SJCRH30 (cell line): ENCODE results near the gene SYCP2. TPM values are rescaled to one million over a fixed set of nuclear protein-coding genes. Genes with fewer than 3 reads are reported as not detected.
A peak's percentile ranks its signal among the peaks of the same experiment; 100 is the strongest.

Experiments
- DNase-seq, 2 experiments: peaks; one replicate each; pipeline ENCODE4 v3.0.0-alpha.2; 2015 to 2020
- H3K27ac ChIP-seq: fragments of 250-450 bp; sonication (Bioruptor Pico); 2 replicates; pipeline ENCODE4 v1.5.1; 2020; ENCODE audit warnings: mild to moderate bottlenecking, moderate library complexity
- H3K27me3 ChIP-seq: fragments of 250-450 bp; sonication (Bioruptor Pico); 2 replicates; pipeline ENCODE4 v1.5.1; 2020; ENCODE audit warnings: mild to moderate bottlenecking, moderate library complexity
- H3K36me3 ChIP-seq: fragments of 250-450 bp; sonication (Bioruptor Pico); 2 replicates; pipeline ENCODE4 v1.5.1; 2020; ENCODE audit warnings: mild to moderate bottlenecking, moderate library complexity
- H3K4me1 ChIP-seq: fragments of 250-450 bp; sonication (Bioruptor Pico); 2 replicates; pipeline ENCODE4 v1.5.1; 2020; ENCODE audit warnings: mild to moderate bottlenecking, moderate library complexity
- H3K4me3 ChIP-seq: fragments of 250-450 bp; sonication (Bioruptor Pico); 2 replicates; pipeline ENCODE4 v1.5.1; 2020; ENCODE audit warnings: mild to moderate bottlenecking, moderate library complexity
- H3K9me3 ChIP-seq: fragments of 250-450 bp; sonication (Bioruptor Pico); replicated peaks from 2 replicates; pipeline ENCODE4 v1.5.1; 2020; ENCODE audit warnings: mild to moderate bottlenecking, moderate library complexity
- total RNA-seq: library from RNA; depleted of rRNA; stranded (reverse); fragments of >200 nt; shearing (Covaris generic); gene quantifications from 2 replicates; pipeline ENCODE4 v1.2.3, GENCODE V29; 2014

Gene SYCP2
- total RNA-seq, 1 experiment from 2014 or later, result 0.75 TPM

GRCh38 chr20:59850018-59850641 is 83.3 kb downstream of the SYCP2 start:
- Histone ChIP-seq H3K4me3 (no peak overlapping the region), H3K36me3 (no peaks in the 10 kb centered on the region), H3K9me3 (no peaks in the 10 kb centered on the region), H3K4me1 (no peaks in the 10 kb centered on the region), H3K27me3 (peaks cover 12% of the 10 kb centered on the region; the same call in 1 of the 2 replicates), H3K27ac (no peak overlapping the region)
- peak in 1 of 2 experiments; percentile 73 for DNase-seq

- DNase-seq, result no peak
- Histone ChIP-seq H3K27ac (no peak overlapping the region), H3K36me3 (no peaks in the 10 kb centered on the region)
Measured at GRCh38 chr20:59848182-59848581, 85.3 kb downstream of the SYCP2 start.

GRCh38 chr20:59845472-59845871 is 88.0 kb downstream of the SYCP2 start:
- no peak for DNase-seq
- H3K4me3 ChIP-seq, result no peak overlapping the region
- H3K27me3 ChIP-seq, result peaks cover 5% of the 10 kb centered on the region; the same call in 1 of the 2 replicates
- no peaks in the 10 kb centered on the region for H3K36me3 ChIP-seq
- H3K9me3 ChIP-seq, result no peaks in the 10 kb centered on the region
- no peak overlapping the region for H3K27ac ChIP-seq
- H3K4me1 ChIP-seq, result no peaks in the 10 kb centered on the region

More at GRCh38 chr20:59848182-59848581, 85.3 kb downstream of the SYCP2 start:
- Histone ChIP-seq H3K4me1 (no peaks in the 10 kb centered on the region), H3K27me3 (peaks cover 10% of the 10 kb centered on the region; the same call in 1 of the 2 replicates), H3K4me3 (no peak overlapping the region), H3K9me3 (no peaks in the 10 kb centered on the region)

GRCh38 chr20:59839400-59839799 is 94.0 kb downstream of the SYCP2 start:
- H3K27me3 ChIP-seq, result peaks cover 5% of the 10 kb centered on the region
- H3K4me1 ChIP-seq, result peaks cover 18% of the 10 kb centered on the region
- no peak overlapping the region for H3K27ac ChIP-seq
- no peaks in the 10 kb centered on the region for H3K9me3 ChIP-seq
- DNase-seq, result no peak
- H3K36me3 ChIP-seq, result no peaks in the 10 kb centered on the region
- H3K4me3 ChIP-seq, result no peak overlapping the region

GRCh38 chr20:59837623-59838394 is 95.6 kb downstream of the SYCP2 start:
- no peak overlapping the region for H3K4me3 ChIP-seq
- no peaks in the 10 kb centered on the region for H3K9me3 ChIP-seq
- no peak for DNase-seq
- no peaks in the 10 kb centered on the region; the same call in none of the 2 replicates for H3K27me3 ChIP-seq
- no peak overlapping the region for H3K27ac ChIP-seq
- no peaks in the 10 kb centered on the region for H3K36me3 ChIP-seq
- peaks cover 18% of the 10 kb centered on the region for H3K4me1 ChIP-seq

- no peaks in the 10 kb centered on the region for H3K36me3 ChIP-seq
- H3K27me3 ChIP-seq, result peaks cover 3% of the 10 kb centered on the region
- H3K9me3 ChIP-seq, result no peaks in the 10 kb centered on the region
- peaks cover 18% of the 10 kb centered on the region for H3K4me1 ChIP-seq
- peak in 1 of 2 experiments; percentile 28 for DNase-seq
- no peak overlapping the region for H3K4me3 ChIP-seq
- no peak overlapping the region for H3K27ac ChIP-seq
Measured at GRCh38 chr20:59836767-59837166, 96.7 kb downstream of the SYCP2 start.

- Histone ChIP-seq H3K27me3 (peaks cover 10% of the 10 kb centered on the region), H3K36me3 (no peaks in the 10 kb centered on the region), H3K4me3 (no peak overlapping the region), H3K27ac (no peak overlapping the region), H3K4me1 (peaks cover 18% of the 10 kb centered on the region), H3K9me3 (no peaks in the 10 kb centered on the region)
- DNase-seq, result peak; percentile 86 to 90
Measured at GRCh38 chr20:59835448-59836395, 97.7 kb downstream of the SYCP2 start.

GRCh38 chr20:59835057-59835447 is 98.4 kb downstream of the SYCP2 start:
- peaks cover 17% of the 10 kb centered on the region for H3K27me3 ChIP-seq
- H3K4me1 ChIP-seq, result peaks cover 18% of the 10 kb centered on the region
- H3K36me3 ChIP-seq, result no peaks in the 10 kb centered on the region
- no peaks in the 10 kb centered on the region for H3K9me3 ChIP-seq
- H3K27ac ChIP-seq, result no peak overlapping the region
- no peak overlapping the region for H3K4me3 ChIP-seq
- peak; percentile 57 to 66 for DNase-seq

GRCh38 chr20:59832406-59833363 is 100.8 kb downstream of the SYCP2 start:
- no peaks in the 10 kb centered on the region for H3K36me3 ChIP-seq
- no peak overlapping the region for H3K4me3 ChIP-seq
- peaks cover 18% of the 10 kb centered on the region for H3K4me1 ChIP-seq
- no peak for DNase-seq
- no peaks in the 10 kb centered on the region for H3K9me3 ChIP-seq
- H3K27ac ChIP-seq, result no peak overlapping the region
- H3K27me3 ChIP-seq, result peaks cover 34% of the 10 kb centered on the region

GRCh38 chr20:59831916-59832270 is 101.5 kb downstream of the SYCP2 start:
- peaks cover 18% of the 10 kb centered on the region for H3K4me1 ChIP-seq

GRCh38 chr20:59831024-59831915 is 102.2 kb downstream of the SYCP2 start:
- H3K4me1 ChIP-seq, result peaks cover 17% of the 10 kb centered on the region
- H3K4me3 ChIP-seq, result no peak overlapping the region
- no peaks in the 10 kb centered on the region for H3K36me3 ChIP-seq
- peaks cover 43% of the 10 kb centered on the region for H3K27me3 ChIP-seq
- DNase-seq, result no peak
- H3K9me3 ChIP-seq, result no peaks in the 10 kb centered on the region
- no peak overlapping the region for H3K27ac ChIP-seq

More at GRCh38 chr20:59831916-59832270, 101.5 kb downstream of the SYCP2 start:
- Histone ChIP-seq H3K27me3 (peaks cover 42% of the 10 kb centered on the region), H3K27ac (no peak overlapping the region), H3K36me3 (no peaks in the 10 kb centered on the region), H3K4me3 (no peak overlapping the region), H3K9me3 (no peaks in the 10 kb centered on the region)
- no peak for DNase-seq

GRCh38 chr20:59830665-59831023 is 102.8 kb downstream of the SYCP2 start:
- Histone ChIP-seq H3K27ac (no peak overlapping the region), H3K36me3 (no peaks in the 10 kb centered on the region), H3K4me3 (no peak overlapping the region), H3K9me3 (no peaks in the 10 kb centered on the region), H3K4me1 (peaks cover 12% of the 10 kb centered on the region), H3K27me3 (peaks cover 43% of the 10 kb centered on the region)
- no peak for DNase-seq
